ENCODE measurements around the gene GON4L.
"Not testable (repeated sequence)": the region's sequence is repeated elsewhere in the genome, so short reads cannot be mapped to it uniquely, and the experiment has no call there.

Gene GON4L

DNA sequence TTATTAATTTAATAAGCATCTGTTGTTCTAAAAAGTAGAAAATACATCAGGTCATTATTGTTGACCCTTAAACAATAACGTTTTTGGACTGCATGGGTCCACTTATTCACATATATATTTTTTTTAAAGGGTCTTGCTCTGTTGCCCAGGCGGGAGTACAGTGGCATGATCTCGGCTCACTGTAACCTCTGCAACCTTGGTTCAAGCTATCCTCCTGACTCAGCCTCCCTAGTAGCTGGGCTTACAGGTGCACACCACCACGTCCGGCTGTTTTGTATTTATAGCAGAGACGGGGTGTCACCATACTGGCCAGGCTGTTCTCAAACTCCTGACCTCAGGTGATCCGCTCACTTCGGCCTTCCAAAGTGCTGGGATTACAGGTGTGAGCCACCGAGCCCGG, 115.1 kb downstream of the GON4L start:
- ChIA-PET POLR2A (ENCODE audit: low non-redundant PET) (no interaction called here), CTCF (interaction anchor here (0.6 to 0.7 kb wide), 3 partner anchors 16 to 155 kb away, joined by 4 to 5 read pairs (median 4); no protein-coding TSS in a partner anchor)
- TF ChIP-seq, protein P1, sequence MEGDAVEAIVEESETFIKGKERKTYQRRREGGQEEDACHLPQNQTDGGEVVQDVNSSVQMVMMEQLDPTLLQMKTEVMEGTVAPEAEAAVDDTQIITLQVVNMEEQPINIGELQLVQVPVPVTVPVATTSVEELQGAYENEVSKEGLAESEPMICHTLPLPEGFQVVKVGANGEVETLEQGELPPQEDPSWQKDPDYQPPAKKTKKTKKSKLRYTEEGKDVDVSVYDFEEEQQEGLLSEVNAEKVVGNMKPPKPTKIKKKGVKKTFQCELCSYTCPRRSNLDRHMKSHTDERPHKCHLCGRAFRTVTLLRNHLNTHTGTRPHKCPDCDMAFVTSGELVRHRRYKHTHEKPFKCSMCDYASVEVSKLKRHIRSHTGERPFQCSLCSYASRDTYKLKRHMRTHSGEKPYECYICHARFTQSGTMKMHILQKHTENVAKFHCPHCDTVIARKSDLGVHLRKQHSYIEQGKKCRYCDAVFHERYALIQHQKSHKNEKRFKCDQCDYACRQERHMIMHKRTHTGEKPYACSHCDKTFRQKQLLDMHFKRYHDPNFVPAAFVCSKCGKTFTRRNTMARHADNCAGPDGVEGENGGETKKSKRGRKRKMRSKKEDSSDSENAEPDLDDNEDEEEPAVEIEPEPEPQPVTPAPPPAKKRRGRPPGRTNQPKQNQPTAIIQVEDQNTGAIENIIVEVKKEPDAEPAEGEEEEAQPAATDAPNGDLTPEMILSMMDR (conservative IDR thresholded peaks at IDR 0.05; ENCODE audit: low read depth), result no peak
- H3K27ac ChIP-seq, result no peak overlapping the region
- no peak for DNase-seq (ENCODE audit: low spot score)

DNA sequence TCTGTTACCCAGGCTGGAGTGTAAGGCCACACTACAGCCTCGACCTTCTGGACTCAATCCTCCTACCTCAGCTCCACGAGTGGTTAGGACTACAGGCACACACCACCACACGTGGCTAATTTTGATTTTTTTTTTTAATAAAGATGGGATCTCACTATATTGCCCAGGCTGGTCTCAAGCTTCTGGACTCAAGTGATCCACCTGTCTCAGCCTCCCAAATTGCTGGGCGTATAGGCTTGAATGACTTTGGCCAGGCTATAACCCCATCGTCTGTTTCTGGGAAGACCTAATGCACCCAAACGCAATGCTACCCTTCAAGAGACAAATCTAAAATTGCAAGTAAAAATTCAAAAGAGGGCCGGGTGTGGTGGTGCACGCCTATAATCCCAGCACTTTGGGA, 116.0 kb downstream of the GON4L start:
- H3K27ac ChIP-seq, result no peak overlapping the region
- TF ChIP-seq, protein P1 (conservative IDR thresholded peaks at IDR 0.05; ENCODE audit: low read depth), result no peak
- DNase-seq (ENCODE audit: low spot score), result no peak
- CTCF ChIA-PET, result no interaction called here
- POLR2A ChIA-PET (ENCODE audit: low non-redundant PET), result no interaction called here

DNA sequence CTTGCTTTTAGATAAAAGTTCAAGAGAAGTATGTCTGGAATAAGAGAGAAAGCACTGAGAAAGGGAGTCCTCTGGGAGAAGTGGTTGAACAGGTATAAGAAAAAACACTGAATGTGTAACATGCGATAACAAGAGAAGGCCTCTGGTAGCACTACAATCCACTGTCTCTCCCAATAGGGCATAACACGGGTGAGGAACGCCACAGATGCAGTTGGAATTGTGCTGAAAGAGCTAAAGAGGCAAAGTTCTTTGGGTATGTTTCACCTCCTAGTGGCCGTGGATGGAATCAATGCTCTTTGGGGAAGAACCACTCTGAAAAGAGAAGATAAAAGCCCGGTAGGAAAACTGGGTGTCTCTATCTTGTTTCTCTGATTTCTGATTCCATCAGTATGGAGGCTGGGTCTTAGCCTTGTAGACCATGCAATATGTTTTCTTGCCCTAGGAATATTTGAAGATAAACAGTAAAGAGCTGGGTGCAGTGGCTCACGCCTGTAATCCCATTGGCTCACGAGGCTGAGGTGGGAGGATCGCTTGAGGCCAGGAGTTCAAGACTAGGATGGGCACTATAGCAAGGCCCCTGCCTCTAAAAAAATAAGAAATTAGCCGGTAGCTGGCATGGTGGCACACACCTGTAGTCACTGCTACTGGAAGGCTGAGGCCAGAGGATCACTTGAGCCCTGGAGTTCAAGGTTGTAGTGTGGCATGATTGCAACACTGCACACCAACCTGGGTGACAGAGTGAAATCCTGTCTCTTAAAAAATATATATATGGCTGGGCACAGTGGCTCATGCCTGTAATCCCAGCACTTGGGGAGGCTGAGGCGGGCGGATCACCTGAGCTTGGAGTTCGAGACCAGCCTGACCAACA, 127.7 kb downstream of the GON4L start:
- CTCF ChIA-PET, result interaction anchor here (0.5 to 1.1 kb wide), 4 partner anchors 15 to 479 kb away, joined by 3 to 5 read pairs (median 4); no protein-coding TSS in a partner anchor
- DNase-seq (ENCODE audit: low spot score), result peak; percentile 22
- POLR2A ChIA-PET (ENCODE audit: low non-redundant PET), result no interaction called here
- TF ChIP-seq, protein P1 (conservative IDR thresholded peaks at IDR 0.05; ENCODE audit: low read depth), result peak; percentile 40
- no peak overlapping the region for H3K27ac ChIP-seq

DNA sequence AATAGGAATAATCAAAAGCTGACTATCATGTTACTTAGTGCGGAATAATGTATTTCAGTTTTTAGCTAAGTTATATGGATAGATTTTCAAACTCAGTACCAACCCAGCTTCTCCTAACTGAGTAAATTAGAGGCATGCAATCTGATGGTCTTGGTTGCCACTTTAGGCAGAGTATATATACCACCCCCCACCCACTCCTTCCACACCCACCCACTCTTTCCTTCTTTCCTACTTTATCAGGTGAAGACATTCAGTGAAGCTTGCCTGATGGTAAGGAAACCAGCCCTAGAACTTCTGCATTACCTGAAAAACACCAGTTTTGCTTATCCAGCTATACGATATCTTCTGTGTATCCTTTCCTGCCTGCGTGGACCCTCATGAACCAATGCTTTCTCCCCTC, 131.9 kb downstream of the GON4L start:
- TF ChIP-seq, protein P1 (conservative IDR thresholded peaks at IDR 0.05; ENCODE audit: low read depth), result no peak
- ChIA-PET POLR2A (ENCODE audit: low non-redundant PET) (interaction anchor here (0.6 kb wide), 1 partner anchor 13 kb away, joined by 6 read pairs; no protein-coding TSS in a partner anchor), CTCF (no interaction called here)
- no peak overlapping the region for H3K27ac ChIP-seq
- no peak for DNase-seq (ENCODE audit: low spot score)

DNA sequence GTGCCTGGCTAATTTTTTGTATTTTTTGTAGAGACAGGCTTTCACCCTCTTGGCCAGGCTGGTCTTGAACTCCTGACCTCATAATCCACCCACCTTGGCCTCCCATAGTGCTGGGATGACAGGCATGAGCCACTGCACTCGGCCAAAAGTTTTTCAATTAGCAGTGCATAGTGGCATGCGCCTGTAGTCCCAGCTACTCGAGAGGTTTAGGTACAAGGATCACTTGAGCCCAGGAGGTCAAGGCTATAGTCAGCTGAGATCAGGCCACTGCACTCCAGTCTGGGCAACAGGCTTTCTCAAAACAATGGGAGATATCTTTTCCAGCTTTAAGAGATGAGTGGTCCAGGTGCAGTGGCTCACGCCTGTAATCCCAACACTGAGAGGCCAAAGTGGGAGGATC, 137.3 kb downstream of the GON4L start:
- ChIA-PET POLR2A (ENCODE audit: low non-redundant PET) (no interaction called here), CTCF (interaction anchor here (0.6 kb wide), 2 partner anchors 38 to 79 kb away, joined by 3 read pairs; no protein-coding TSS in a partner anchor)
- no peak overlapping the region for H3K27ac ChIP-seq
- no peak for DNase-seq (ENCODE audit: low spot score)
- TF ChIP-seq, protein P1 (conservative IDR thresholded peaks at IDR 0.05; ENCODE audit: low read depth), result no peak

DNA sequence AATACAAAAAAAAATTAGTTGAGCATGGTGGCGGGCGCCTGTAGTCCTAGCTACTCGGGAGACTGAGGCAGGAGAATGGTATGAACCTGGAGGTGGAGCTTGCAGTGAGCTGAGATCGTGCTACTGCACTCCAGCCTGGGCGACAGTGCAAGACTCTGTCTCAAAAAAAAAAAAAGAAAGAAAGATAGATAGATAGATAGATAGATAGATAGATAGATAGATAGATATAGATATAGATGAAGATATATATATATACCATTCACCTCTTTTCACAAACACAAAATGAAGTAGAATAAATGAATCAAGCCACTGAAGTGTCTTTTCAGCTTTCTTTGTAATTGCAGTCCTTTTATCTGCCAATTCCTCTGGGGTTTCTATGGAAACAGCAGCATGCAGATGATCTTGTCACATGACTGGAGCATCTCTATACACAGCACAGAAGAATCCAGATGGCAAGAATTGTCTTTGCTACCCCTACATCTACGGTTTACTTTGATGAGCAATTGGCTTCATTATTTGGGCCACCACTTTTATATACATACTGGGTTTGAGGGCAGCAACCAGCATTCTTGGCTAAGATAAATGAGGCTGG, 138.4 kb downstream of the GON4L start:
- DNase-seq (ENCODE audit: low spot score); H3K27ac ChIP-seq; POLR2A ChIA-PET (ENCODE audit: low non-redundant PET): not testable (repeated sequence)
- CTCF ChIA-PET, result interaction anchor here (0.7 kb wide), 1 partner anchor 284 kb away, joined by 3 read pairs; no protein-coding TSS in a partner anchor

DNA sequence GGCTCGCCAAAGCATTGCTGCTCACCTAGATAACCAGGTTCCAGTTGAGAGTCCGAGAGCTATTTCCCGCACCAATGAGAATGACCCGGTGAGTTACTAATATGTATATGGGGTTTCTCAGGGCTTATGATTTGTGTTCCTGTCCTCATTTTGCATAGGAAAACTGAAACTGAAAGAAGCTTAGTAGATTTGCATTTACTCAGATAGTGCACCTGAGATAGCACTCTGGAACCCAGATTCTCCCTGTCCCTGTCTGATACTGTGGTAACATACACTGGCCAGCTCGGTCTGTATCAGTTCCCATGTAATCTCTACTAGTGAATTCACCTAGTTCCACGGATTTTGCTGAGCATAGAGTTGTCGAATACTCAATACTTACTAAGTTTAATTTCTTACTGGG, 140.0 kb downstream of the GON4L start:
- ChIA-PET CTCF (interaction anchor here (0.7 kb wide), 1 partner anchor 390 kb away, joined by 3 read pairs; no protein-coding TSS in a partner anchor), POLR2A (ENCODE audit: low non-redundant PET) (no interaction called here)
- TF ChIP-seq, protein P1 (conservative IDR thresholded peaks at IDR 0.05; ENCODE audit: low read depth), result no peak
- no peak overlapping the region for H3K27ac ChIP-seq
- no peak for DNase-seq (ENCODE audit: low spot score)
